Activated CD4-positive, alpha-beta T cell treated with anti-CD3 and anti-CD28 coated beads, Interleukin-2, amount 10 ng/mL, durations not matched to agents 24 days and 14 days (primary cell): ENCODE measurements around the gene PRKCE. TPM values are rescaled to one million over a fixed set of nuclear protein-coding genes. Genes with fewer than 3 reads are reported as not detected.

Experiments
- DNase-seq: peaks from one replicate; pipeline ENCODE4 v3.0.0; 2022
- H3K27ac Mint-ChIP-seq: one replicate; pipeline ENCODE4 v1.8.0; 2022; ENCODE audit warnings: mild to moderate bottlenecking, mixed read lengths
- H3K27me3 Mint-ChIP-seq: one replicate; pipeline ENCODE4 v1.8.0; 2022; ENCODE audit warnings: mixed read lengths
- H3K36me3 Mint-ChIP-seq: one replicate; pipeline ENCODE4 v1.8.0; 2022; ENCODE audit warnings: low read depth, mild to moderate bottlenecking, mixed read lengths
- H3K4me1 Mint-ChIP-seq: one replicate; pipeline ENCODE4 v1.8.0; 2021; ENCODE audit warnings: mixed read lengths
- H3K4me3 Mint-ChIP-seq: one replicate; pipeline ENCODE4 v1.8.0; 2022; ENCODE audit warnings: mild to moderate bottlenecking, moderate library complexity, mixed read lengths
- H3K9me3 Mint-ChIP-seq: one replicate; pipeline ENCODE4 v1.8.0; 2021; ENCODE audit warnings: mixed read lengths
- intact Hi-C: fragments of 100-400 bp; cut with micrococcal nuclease; formaldehyde crosslinking; loops from one replicate; pipeline ENCODE4 v1.15.1; 2023
- total RNA-seq: library from RNA; stranded (reverse); gene quantifications from 2 replicates; pipeline ENCODE4 v1.2.3, GENCODE V29; 2022

The PRKCE gene
- total RNA-seq, 1 donor from 2014 or later: 13.5 TPM

- no peak for DNase-seq
- Mint-ChIP-seq H3K36me3 (no peaks in the 10 kb centered on the region), H3K9me3 (no peaks in the 10 kb centered on the region), H3K27ac (no peak overlapping the region), H3K27me3 (no peaks in the 10 kb centered on the region), H3K4me1 (peaks cover 13% of the 10 kb centered on the region), H3K4me3 (no peak overlapping the region)
- intact Hi-C loops: no loop called here
These were observed 124.9 kb downstream of the PRKCE start for GRCh38 chr2:45776160-45776955.

- Mint-ChIP-seq H3K27ac (no peak overlapping the region), H3K4me1 (peaks cover 13% of the 10 kb centered on the region)
These were observed 126.7 kb downstream of the PRKCE start for GRCh38 chr2:45777996-45778719.

GRCh38 chr2:45778720-45779171 lies 127.3 kb downstream of the PRKCE start:
- intact Hi-C loops: loop anchor here (1.0 kb wide), 2 partner anchors 135 to 158 kb away; no protein-coding TSS in a partner anchor
- Mint-ChIP-seq H3K4me1 (peaks cover 13% of the 10 kb centered on the region), H3K27me3 (no peaks in the 10 kb centered on the region), H3K9me3 (no peaks in the 10 kb centered on the region), H3K4me3 (no peak overlapping the region), H3K36me3 (no peaks in the 10 kb centered on the region), H3K27ac (no peak overlapping the region)
- DNase-seq: peak; percentile 89

More at GRCh38 chr2:45777996-45778719, 126.7 kb downstream of the PRKCE start:
- no peaks in the 10 kb centered on the region for H3K36me3 Mint-ChIP-seq
- no peak overlapping the region for H3K4me3 Mint-ChIP-seq
- no peaks in the 10 kb centered on the region for H3K9me3 Mint-ChIP-seq
- no peak for DNase-seq
- H3K27me3 Mint-ChIP-seq: no peaks in the 10 kb centered on the region
- intact Hi-C loops: loop anchor here (1.0 kb wide), 2 partner anchors 135 to 158 kb away; no protein-coding TSS in a partner anchor

GRCh38 chr2:45780541-45781463 lies 129.3 kb downstream of the PRKCE start:
- no peaks in the 10 kb centered on the region for H3K27me3 Mint-ChIP-seq
- intact Hi-C loops: no loop called here
- H3K4me3 Mint-ChIP-seq: no peak overlapping the region
- H3K36me3 Mint-ChIP-seq: no peaks in the 10 kb centered on the region
- DNase-seq: no peak
- peak overlapping the region; percentile 13 for H3K27ac Mint-ChIP-seq
- H3K4me1 Mint-ChIP-seq: peaks cover 23% of the 10 kb centered on the region
- no peaks in the 10 kb centered on the region for H3K9me3 Mint-ChIP-seq

- H3K4me3 Mint-ChIP-seq: no peak overlapping the region
- H3K36me3 Mint-ChIP-seq: peaks cover 2% of the 10 kb centered on the region
- peaks cover 29% of the 10 kb centered on the region for H3K4me1 Mint-ChIP-seq
- intact Hi-C loops: no loop called here
- no peaks in the 10 kb centered on the region for H3K9me3 Mint-ChIP-seq
- no peak overlapping the region for H3K27ac Mint-ChIP-seq
- H3K27me3 Mint-ChIP-seq: no peaks in the 10 kb centered on the region
- no peak for DNase-seq
These were observed 130.0 kb downstream of the PRKCE start for GRCh38 chr2:45781464-45781811.

- Mint-ChIP-seq H3K27ac (no peak overlapping the region), H3K27me3 (no peaks in the 10 kb centered on the region), H3K4me3 (no peak overlapping the region), H3K36me3 (peaks cover 2% of the 10 kb centered on the region), H3K9me3 (no peaks in the 10 kb centered on the region), H3K4me1 (peaks cover 35% of the 10 kb centered on the region)
- intact Hi-C loops: no loop called here
- no peak for DNase-seq
These were observed 131.0 kb downstream of the PRKCE start for GRCh38 chr2:45782436-45782835.

- Mint-ChIP-seq H3K4me3 (no peak overlapping the region), H3K27me3 (no peaks in the 10 kb centered on the region), H3K4me1 (peaks cover 35% of the 10 kb centered on the region), H3K27ac (no peak overlapping the region), H3K36me3 (peaks cover 2% of the 10 kb centered on the region), H3K9me3 (no peaks in the 10 kb centered on the region)
- intact Hi-C loops: no loop called here
- no peak for DNase-seq
These were observed 131.5 kb downstream of the PRKCE start for GRCh38 chr2:45782986-45783385.

- peaks cover 23% of the 10 kb centered on the region for H3K4me1 Mint-ChIP-seq
- no peak for DNase-seq
- peaks cover 2% of the 10 kb centered on the region for H3K36me3 Mint-ChIP-seq
- H3K9me3 Mint-ChIP-seq: no peaks in the 10 kb centered on the region
- peak overlapping the region; percentile 45 for H3K4me3 Mint-ChIP-seq
- intact Hi-C loops: no loop called here
- H3K27me3 Mint-ChIP-seq: no peaks in the 10 kb centered on the region
- H3K27ac Mint-ChIP-seq: peak overlapping the region; percentile 74
These were observed 134.8 kb downstream of the PRKCE start for GRCh38 chr2:45786030-45786835.

GRCh38 chr2:45786836-45787357 lies 135.4 kb downstream of the PRKCE start:
- intact Hi-C loops: no loop called here
- H3K27ac Mint-ChIP-seq: peak overlapping the region; percentile 58
- no peak overlapping the region for H3K4me3 Mint-ChIP-seq
- H3K36me3 Mint-ChIP-seq: peaks cover 2% of the 10 kb centered on the region
- H3K27me3 Mint-ChIP-seq: no peaks in the 10 kb centered on the region
- H3K9me3 Mint-ChIP-seq: no peaks in the 10 kb centered on the region
- H3K4me1 Mint-ChIP-seq: peaks cover 23% of the 10 kb centered on the region
- DNase-seq: no peak

GRCh38 chr2:45788401-45788800 lies 136.9 kb downstream of the PRKCE start:
- no peak for DNase-seq
- intact Hi-C loops: no loop called here
- Mint-ChIP-seq H3K9me3 (no peaks in the 10 kb centered on the region), H3K27ac (no peak overlapping the region), H3K27me3 (no peaks in the 10 kb centered on the region), H3K36me3 (peaks cover 2% of the 10 kb centered on the region), H3K4me3 (no peak overlapping the region), H3K4me1 (peaks cover 23% of the 10 kb centered on the region)

GRCh38 chr2:45789317-45789716 lies 137.8 kb downstream of the PRKCE start:
- intact Hi-C loops: no loop called here
- H3K9me3 Mint-ChIP-seq: no peaks in the 10 kb centered on the region
- H3K36me3 Mint-ChIP-seq: peaks cover 2% of the 10 kb centered on the region
- H3K27ac Mint-ChIP-seq: no peak overlapping the region
- peaks cover 19% of the 10 kb centered on the region for H3K4me1 Mint-ChIP-seq
- no peak for DNase-seq
- H3K4me3 Mint-ChIP-seq: no peak overlapping the region
- no peaks in the 10 kb centered on the region for H3K27me3 Mint-ChIP-seq

GRCh38 chr2:45789961-45790723 lies 138.7 kb downstream of the PRKCE start:
- DNase-seq: no peak
- Mint-ChIP-seq H3K36me3 (peaks cover 2% of the 10 kb centered on the region), H3K27ac (no peak overlapping the region), H3K4me1 (peaks cover 18% of the 10 kb centered on the region), H3K9me3 (no peaks in the 10 kb centered on the region), H3K27me3 (no peaks in the 10 kb centered on the region), H3K4me3 (no peak overlapping the region)
- intact Hi-C loops: no loop called here
